Activated CD8-positive, alpha-beta memory T cell treated with anti-CD3 and anti-CD28 coated beads for 48 hours (primary cell): ENCODE results near the gene LRRC75A.
"Not testable (repeated sequence)": the region's sequence is repeated elsewhere in the genome, so short reads cannot be mapped to it uniquely, and the experiment has no call there.

ENCODE experiments used
- DNase-seq, 3 experiments: peaks; one replicate each; pipeline ENCODE4 v3.0.0-alpha.2; 2020; ENCODE audit warnings: low read depth in 2 of 3, low spot score in 2 of 3

LRRC75A gene

GRCh38 chr17:16407911-16408588 lies 83.9 kb downstream of the LRRC75A start:
- DNase-seq = no peak

GRCh38 chr17:16406742-16407674 lies 85.0 kb downstream of the LRRC75A start:
- no peak for DNase-seq

DNA sequence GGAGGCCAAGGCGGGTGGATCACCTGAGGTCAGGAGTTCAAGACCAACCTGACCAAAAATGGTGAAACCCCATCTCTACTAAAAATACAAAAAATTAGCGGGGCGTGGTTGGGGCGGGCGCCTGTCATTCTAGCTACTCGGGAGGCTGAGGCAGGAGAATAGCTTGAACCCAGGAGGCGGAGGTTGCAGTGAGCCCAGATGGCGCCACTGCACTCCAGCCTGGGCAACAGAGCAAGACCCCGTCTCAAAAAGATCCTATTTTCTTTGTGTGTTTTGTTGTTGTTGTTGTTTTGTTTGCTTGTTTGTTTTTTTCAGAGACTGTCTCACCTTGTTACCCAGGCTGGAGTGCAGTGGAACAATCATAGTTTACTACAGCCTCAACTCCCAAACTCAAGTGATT lies 88.1 kb downstream of the LRRC75A start:
- not testable (repeated sequence) for DNase-seq

- no peak for DNase-seq
These were observed 93.4 kb downstream of the LRRC75A start for GRCh38 chr17:16398270-16399267.

DNA sequence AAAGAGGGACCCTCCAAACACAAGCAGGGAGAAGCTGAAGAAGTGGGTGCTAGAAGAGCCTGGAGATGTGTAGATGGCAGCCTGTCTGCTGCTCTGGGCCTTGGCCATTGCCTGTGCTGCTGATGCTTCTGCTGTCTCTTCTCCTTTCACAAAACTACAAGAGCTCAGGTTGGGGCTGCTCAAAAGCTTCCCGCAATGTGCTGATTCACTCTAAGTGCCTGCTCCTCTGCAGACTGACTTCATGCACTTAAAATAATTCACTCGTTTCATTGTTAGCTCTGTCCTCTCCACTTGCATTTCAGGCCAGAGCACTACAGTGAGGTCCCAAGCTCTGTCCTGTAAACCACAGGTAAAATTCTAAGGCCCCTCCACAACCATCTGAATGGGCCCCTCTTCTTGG lies 95.3 kb downstream of the LRRC75A start:
- DNase-seq = not testable (repeated sequence)

GRCh38 chr17:16395887-16396286 lies 96.1 kb downstream of the LRRC75A start:
- not testable (repeated sequence) for DNase-seq

GRCh38 chr17:16392491-16392890 lies 99.5 kb downstream of the LRRC75A start:
- DNase-seq = not testable (repeated sequence)
